Mesenchymal stem cell (in vitro differentiated cells and primary cell): ENCODE measurements around the gene UGT1A8.

Experiments used
- DNase-seq: peaks from one replicate; pipeline ENCODE4 v3.0.0-alpha.2; 2013
- H2AFZ ChIP-seq: one replicate; pipeline ENCODE4 v1.6.1; 2013; ENCODE audit warnings: low read depth, mild to moderate bottlenecking, control low read depth, inconsistent platforms, low read length, moderate library complexity
- H2AK5ac ChIP-seq: 2 replicates; pipeline ENCODE4 v1.6.1; 2013; ENCODE audit warnings: low read length, moderate library complexity, mild to moderate bottlenecking, inconsistent platforms; ENCODE audit not compliant: severe bottlenecking
- H2BK120ac ChIP-seq: one replicate; pipeline ENCODE4 v1.6.1; 2013; ENCODE audit warnings: low read depth, mild to moderate bottlenecking, inconsistent platforms, low read length, moderate library complexity
- H2BK12ac ChIP-seq, 2 experiments: one replicate each; pipeline ENCODE4 v1.6.1; 2013; ENCODE audit warnings: inconsistent platforms in 2 of 2, low read length in 2 of 2, mild to moderate bottlenecking in 2 of 2, moderate library complexity in 2 of 2, control low read depth in 1 of 2
- H2BK15ac ChIP-seq: one replicate; pipeline ENCODE4 v1.6.1; 2013; ENCODE audit warnings: mild to moderate bottlenecking, low read depth, inconsistent platforms; ENCODE audit not compliant: poor library complexity, severe bottlenecking
- H2BK5ac ChIP-seq: 2 replicates; pipeline ENCODE4 v1.6.1; 2013; ENCODE audit warnings: low read depth, mild to moderate bottlenecking, low read length, control low read depth, inconsistent platforms; ENCODE audit not compliant: poor library complexity, severe bottlenecking
- H3K14ac ChIP-seq, 2 experiments: one replicate each; pipeline ENCODE4 v1.6.1; 2013; ENCODE audit warnings: inconsistent platforms in 2 of 2, low read length in 2 of 2, control low read depth in 1 of 2, mild to moderate bottlenecking in 1 of 2, moderate library complexity in 1 of 2
- H3K18ac ChIP-seq, 2 experiments: one replicate each; pipeline ENCODE4 v1.6.1; 2013; ENCODE audit warnings: inconsistent platforms in 2 of 2, low read length in 2 of 2, control low read depth in 1 of 2, low read depth in 1 of 2, mild to moderate bottlenecking in 1 of 2
- H3K23ac ChIP-seq, 2 experiments: one replicate each; pipeline ENCODE4 v1.6.1; 2013; ENCODE audit warnings: inconsistent platforms in 2 of 2, low read length in 2 of 2, mild to moderate bottlenecking in 2 of 2, moderate library complexity in 2 of 2, control low read depth in 1 of 2
- H3K27ac ChIP-seq: 2 replicates; pipeline ENCODE4 v1.5.1; 2013; ENCODE audit warnings: mild to moderate bottlenecking, moderate library complexity, low read length, control low read depth, inconsistent platforms; ENCODE audit not compliant: poor library complexity, severe bottlenecking
- H3K27me3 ChIP-seq, 2 experiments: 2 replicates each; pipeline versions ENCODE4 v1.6.1 to v1.7.0; 2013; ENCODE audit warnings: low read length in 2 of 2, mild to moderate bottlenecking in 2 of 2, moderate library complexity in 2 of 2, control low read depth in 1 of 2, inconsistent platforms in 1 of 2; ENCODE audit not compliant: control insufficient read depth in 1 of 2, insufficient read depth in 1 of 2
- H3K36me3 ChIP-seq, 2 experiments: 2 replicates each; pipeline versions ENCODE4 v1.6.1 to v1.7.0; 2013; ENCODE audit warnings: low read length in 2 of 2, control low read depth in 1 of 2, inconsistent platforms in 1 of 2, low read depth in 1 of 2, mild to moderate bottlenecking in 1 of 2; ENCODE audit not compliant: insufficient read depth in 2 of 2, control insufficient read depth in 1 of 2
- H3K4ac ChIP-seq, 2 experiments: one replicate each; pipeline ENCODE4 v1.6.1; 2013; ENCODE audit warnings: inconsistent platforms in 2 of 2, low read length in 2 of 2, mild to moderate bottlenecking in 2 of 2, moderate library complexity in 2 of 2, control low read depth in 1 of 2, low read depth in 1 of 2
- H3K4me1 ChIP-seq: 2 replicates; pipeline ENCODE4 v1.6.1; 2013; ENCODE audit warnings: low read depth, low read length, control low read depth; ENCODE audit not compliant: control insufficient read depth, insufficient read depth
- H3K4me2 ChIP-seq: 2 replicates; pipeline ENCODE4 v1.6.1; 2013; ENCODE audit warnings: low read length, mild to moderate bottlenecking, inconsistent platforms; ENCODE audit not compliant: poor library complexity, severe bottlenecking
- H3K4me3 ChIP-seq, 2 experiments: 2 replicates each; pipeline versions ENCODE4 v1.5.1 to v1.7.0; 2013; ENCODE audit warnings: low read length in 2 of 2, mild to moderate bottlenecking in 2 of 2, control low read depth in 1 of 2, low read depth in 1 of 2; ENCODE audit not compliant: insufficient read depth in 1 of 2
- H3K79me1 ChIP-seq: replicated peaks from 2 replicates; pipeline ENCODE4 v1.6.1; 2013; ENCODE audit warnings: mild to moderate bottlenecking, control low read depth, low read length, inconsistent platforms; ENCODE audit not compliant: poor library complexity, severe bottlenecking
- H3K9ac ChIP-seq: 2 replicates; pipeline ENCODE4 v1.7.0; 2013; ENCODE audit warnings: mild to moderate bottlenecking, low read length, moderate library complexity
- H3K9me3 ChIP-seq: 2 replicates; pipeline ENCODE4 v1.7.0; 2013; ENCODE audit warnings: mild to moderate bottlenecking, low read length; ENCODE audit not compliant: control insufficient read depth
- H4K8ac ChIP-seq: one replicate; pipeline ENCODE4 v1.6.1; 2013; ENCODE audit warnings: inconsistent platforms, mild to moderate bottlenecking, low read length, moderate library complexity
- H4K91ac ChIP-seq: one replicate; pipeline ENCODE4 v1.6.1; 2013; ENCODE audit warnings: mild to moderate bottlenecking, low read length, inconsistent platforms
- WGBS: methylation state at CpG from one replicate; pipeline ENCODE4 v1.1.7; 2013; ENCODE audit warnings: mixed read lengths; 5-methylcytosine and 5-hydroxymethylcytosine counted together

Gene UGT1A8

GRCh38 chr2:233813236-233814055, 196.0 kb downstream of the UGT1A8 start:
- Histone ChIP-seq H4K8ac (no peak overlapping the region), H3K36me3 (peaks cover 0 to 3% of the 10 kb centered on the region in 2 experiments), H4K91ac (no peak overlapping the region), H3K27ac (no peak overlapping the region), H3K27me3 (peaks cover 20 to 50% of the 10 kb centered on the region in 2 experiments), H2BK5ac (no peak overlapping the region), H3K14ac (no peak overlapping the region), H2AFZ (no peak overlapping the region), H2BK12ac (no peak overlapping the region), H3K4me3 (no peak overlapping the region), H3K4me2 (no peak overlapping the region), H3K9ac (no peak overlapping the region), H3K79me1 (no peaks in the 10 kb centered on the region), H2BK15ac (no peak overlapping the region), H2AK5ac (no peak overlapping the region), H3K9me3 (no peaks in the 10 kb centered on the region), H3K18ac (no peak overlapping the region), H3K4ac (no peak overlapping the region), H2BK120ac (no peak overlapping the region), H3K4me1 (peaks cover 4% of the 10 kb centered on the region), H3K23ac (no peak overlapping the region)
- DNase-seq: no peak
- WGBS: 72% methylated on average over 3 of the region's 3 CpGs

DNA sequence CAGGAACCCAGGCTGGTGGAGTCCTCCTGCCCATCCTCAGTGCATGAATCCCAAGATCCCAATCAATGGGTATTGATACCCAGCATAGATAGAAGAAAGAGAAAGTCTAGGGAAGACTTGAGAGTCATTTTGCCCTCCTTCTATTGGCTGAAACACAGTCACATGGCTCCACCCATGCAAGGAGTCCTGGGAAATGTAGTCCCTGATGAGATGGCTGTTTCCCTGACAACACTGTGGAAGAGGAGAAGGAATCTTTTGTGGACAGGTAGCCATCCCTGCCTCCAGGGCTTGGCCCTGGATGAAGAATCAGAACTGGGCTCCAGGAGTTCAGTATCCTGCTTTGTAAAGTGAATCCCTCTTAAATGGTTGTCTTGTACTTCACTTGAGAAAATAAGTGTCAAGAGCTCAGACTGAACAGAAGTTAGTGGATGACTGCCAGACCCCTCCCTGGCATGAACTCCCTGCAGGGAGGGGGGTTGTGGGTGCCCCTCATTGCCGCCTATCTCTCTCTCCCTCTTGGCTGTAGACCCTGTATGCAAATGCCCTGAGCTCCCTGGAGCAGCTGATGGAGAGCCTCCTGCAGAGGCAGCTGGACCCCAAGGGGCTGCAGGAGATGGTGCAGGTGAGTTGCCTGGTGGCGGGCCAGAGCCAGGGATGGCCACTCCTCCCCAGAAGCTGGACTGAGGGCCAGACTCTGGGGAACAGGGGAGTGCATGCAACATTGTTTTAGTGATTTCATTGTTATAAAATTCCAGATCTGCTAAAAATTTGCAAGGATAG, 196.8 kb downstream of the UGT1A8 start:
- no peak overlapping the region for H2AK5ac ChIP-seq

DNA sequence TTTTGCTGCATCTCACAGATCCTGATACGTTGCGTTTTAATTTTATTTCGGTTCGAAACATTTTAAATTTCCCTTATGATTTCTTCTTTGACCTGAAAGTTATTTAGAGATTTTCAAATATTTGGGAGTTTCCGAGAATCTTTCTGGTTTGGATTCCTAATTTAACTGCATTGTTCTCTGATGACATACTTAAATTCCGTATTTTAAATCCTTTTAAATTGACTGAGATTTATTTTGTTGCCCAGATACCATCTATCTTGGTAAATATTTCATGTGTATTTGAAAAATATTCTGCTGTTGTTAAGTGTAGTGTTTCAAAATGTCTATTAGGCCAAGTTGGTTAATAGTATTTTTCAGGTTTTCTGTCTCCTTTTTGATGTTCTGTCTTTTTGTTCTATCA, 198.4 kb downstream of the UGT1A8 start:
- Histone ChIP-seq H3K23ac (no peak overlapping the region), H3K4ac (no peak overlapping the region), H3K4me3 (no peak overlapping the region), H2BK120ac (no peak overlapping the region), H3K4me2 (no peak overlapping the region), H3K4me1 (peaks cover 4% of the 10 kb centered on the region), H3K36me3 (peaks cover 0 to 3% of the 10 kb centered on the region in 2 experiments), H3K14ac (no peak overlapping the region), H2BK12ac (no peak overlapping the region), H3K79me1 (no peaks in the 10 kb centered on the region), H2AFZ (no peak overlapping the region), H3K9me3 (no peaks in the 10 kb centered on the region), H2AK5ac (no peak overlapping the region), H3K9ac (no peak overlapping the region), H4K91ac (no peak overlapping the region), H2BK15ac (no peak overlapping the region), H4K8ac (no peak overlapping the region), H3K27ac (no peak overlapping the region), H3K27me3 (peaks cover 6 to 39% of the 10 kb centered on the region in 2 experiments), H3K18ac (no peak overlapping the region), H2BK5ac (no peak overlapping the region)
- DNase-seq: no peak
- no CpG with 5 or more reads among the region's 6 CpGs for WGBS

More for the DNA sequence above, 196.8 kb downstream of the UGT1A8 start:
- Histone ChIP-seq H3K36me3 (peaks cover 0 to 3% of the 10 kb centered on the region in 2 experiments), H3K27me3 (peaks cover 12 to 42% of the 10 kb centered on the region in 2 experiments), H3K14ac (no peak overlapping the region), H3K4ac (no peak overlapping the region), H3K23ac (no peak overlapping the region), H3K4me1 (peaks cover 4% of the 10 kb centered on the region), H2BK12ac (no peak overlapping the region), H3K27ac (no peak overlapping the region), H2BK120ac (no peak overlapping the region), H2BK5ac (no peak overlapping the region), H4K8ac (no peak overlapping the region), H3K4me3 (no peak overlapping the region), H3K18ac (no peak overlapping the region), H4K91ac (no peak overlapping the region), H3K9ac (no peak overlapping the region), H3K79me1 (no peaks in the 10 kb centered on the region), H3K9me3 (no peaks in the 10 kb centered on the region), H2BK15ac (no peak overlapping the region), H3K4me2 (no peak overlapping the region), H2AFZ (no peak overlapping the region)
- DNase-seq: no peak
- WGBS: 100% methylated on average over 2 of the region's 2 CpGs

DNA sequence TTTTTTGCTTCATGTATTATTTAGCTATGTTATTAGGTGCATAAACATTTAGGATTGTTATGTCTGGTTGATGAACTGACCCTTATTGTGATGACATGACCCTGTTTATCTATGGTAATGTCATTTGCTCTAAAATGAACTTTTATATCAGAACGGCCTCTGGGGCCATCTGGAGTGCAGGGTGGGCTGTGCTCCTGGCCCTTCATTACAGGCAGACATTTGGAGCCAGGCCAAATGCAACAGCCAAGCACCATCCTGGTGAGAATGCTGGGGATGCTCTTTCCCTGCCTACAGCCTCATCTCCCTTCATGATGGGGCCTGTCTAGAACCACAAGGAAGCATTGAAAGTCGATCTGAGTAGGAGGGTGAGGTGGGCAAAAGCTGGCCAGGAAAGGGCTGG, 198.9 kb downstream of the UGT1A8 start:
- H3K27ac ChIP-seq: no peak overlapping the region
- H3K4me2 ChIP-seq: no peak overlapping the region
- H2BK5ac ChIP-seq: no peak overlapping the region
- no peak overlapping the region for H3K18ac ChIP-seq
- H3K23ac ChIP-seq: no peak overlapping the region
- H2BK12ac ChIP-seq: no peak overlapping the region
- H2BK15ac ChIP-seq: no peak overlapping the region
- DNase-seq: no peak
- H2BK120ac ChIP-seq: no peak overlapping the region
- no peak overlapping the region for H3K9ac ChIP-seq
- no peak overlapping the region for H2AFZ ChIP-seq
- no peak overlapping the region for H3K4ac ChIP-seq
- H2AK5ac ChIP-seq: no peak overlapping the region
- H3K4me3 ChIP-seq: no peak overlapping the region
- H3K79me1 ChIP-seq: no peaks in the 10 kb centered on the region
- H4K8ac ChIP-seq: no peak overlapping the region
- no peak overlapping the region for H3K14ac ChIP-seq
- WGBS: 60% methylated on average over 2 of the region's 2 CpGs
- H3K4me1 ChIP-seq: peaks cover 4% of the 10 kb centered on the region
- H3K9me3 ChIP-seq: no peaks in the 10 kb centered on the region
- peaks cover 9 to 39% of the 10 kb centered on the region in 2 experiments for H3K27me3 ChIP-seq
- H4K91ac ChIP-seq: no peak overlapping the region
- peaks cover 0 to 3% of the 10 kb centered on the region in 2 experiments for H3K36me3 ChIP-seq
